ENCODE measurements around the gene PTGES3. TPM values are rescaled to one million over a fixed set of nuclear protein-coding genes. Genes with fewer than 3 reads are reported as not detected.

The PTGES3 gene
- total RNA-seq, 1 experiment from 2014 or later, result 435 TPM

GRCh38 chr12:56687223-56688128, 608 bp downstream of the PTGES3 start:
- Histone ChIP-seq H3K9ac (ENCODE audit: extremely low read depth, insufficient read length, low read length) (peak overlapping the region; percentile 95), H3T11ph (ENCODE audit: low read length) (no peak overlapping the region), H3K4me2 (ENCODE audit: insufficient read depth, insufficient read length, low read length) (peak overlapping the region; percentile 78), H3K4ac (ENCODE audit: low read depth, low read length) (peak overlapping the region; percentile 31; the same call in 1 of the 2 replicates), H4K8ac (replicated peaks; ENCODE audit: insufficient read length, low read depth, low read length) (no peak overlapping the region), H3K79me1 (ENCODE audit: insufficient read depth, low read depth, low read length, poor library complexity, severe bottlenecking) (no peaks in the 10 kb centered on the region), H4K91ac (ENCODE audit: insufficient read length, low read depth, low read length) (no peak overlapping the region), H2BK20ac (ENCODE audit: low read depth, low read length, poor library complexity, severe bottlenecking) (no peak overlapping the region), H4K5ac (ENCODE audit: insufficient read length, low read depth, low read length) (no peak overlapping the region), H3K23ac (ENCODE audit: insufficient read length, low read depth, low read length) (no peak overlapping the region), H3K27me3 (ENCODE audit: insufficient read depth, low read length) (no peaks in the 10 kb centered on the region), H3K56ac (ENCODE audit: insufficient read length, low read depth, low read length) (no peak overlapping the region), H2BK15ac (ENCODE audit: low read depth, low read length) (no peak overlapping the region), H2AK5ac (ENCODE audit: insufficient read length, low read length) (no peak overlapping the region), H2BK120ac (ENCODE audit: low read depth, low read length, poor library complexity, severe bottlenecking) (no peak overlapping the region), H3K27ac (ENCODE audit: insufficient read length, low read depth, low read length) (peak overlapping the region; percentile 66), H2BK12ac (ENCODE audit: insufficient read length, low read depth, low read length) (no peak overlapping the region), H3K18ac (ENCODE audit: insufficient read length, low read depth, low read length) (peak overlapping the region; percentile 49), H4K20me1 (ENCODE audit: control insufficient read depth, insufficient read depth, insufficient read length) (no peaks in the 10 kb centered on the region), H2BK5ac (ENCODE audit: insufficient read length, low read length) (no peak overlapping the region), H3K79me2 (ENCODE audit: insufficient read depth, low read length) (peaks cover 46% of the 10 kb centered on the region; the same call in 1 of the 2 replicates), H3K23me2 (ENCODE audit: insufficient read length, low read depth, low read length, poor library complexity, severe bottlenecking) (peaks cover 8% of the 10 kb centered on the region), H3K14ac (ENCODE audit: insufficient read depth, low read length) (peak overlapping the region; percentile 86), H3K9me3 (ENCODE audit: control insufficient read depth, low read depth, low read length) (no peaks in the 10 kb centered on the region), H2AFZ (ENCODE audit: low read length) (no peak overlapping the region), H3K4me1 (ENCODE audit: insufficient read depth, low read length) (no peaks in the 10 kb centered on the region)
- Mint-ChIP-seq H3K4me3 (peak overlapping the region; percentile 99 to 100), H3K36me3 (ENCODE audit: insufficient read depth in 1 of 3, low read depth in 3 of 3) (peaks cover 29 to 39% (median 39%) of the 10 kb centered on the region in 3 experiments), H3K27ac (peak overlapping the region; percentile 99), H3K9me3 (peaks cover 0 to 3% of the 10 kb centered on the region in 2 experiments; a peak in 2 of 5 replicates), H3K4me1 (peaks cover 15 to 26% of the 10 kb centered on the region in 2 experiments), H3K27me3 (ENCODE audit: low read depth) (no peaks in the 10 kb centered on the region)
- DNase-seq, result peak; percentile 28
- WGBS (ENCODE audit: extremely low coverage, insufficient read length, low lambda C conversion rate), result no CpG with 5 or more reads among the region's 62 CpGs
- TF ChIP-seq CTCF (conservative IDR thresholded peaks at IDR 0.05), result no peak

All from H9 (cell line).